Skeletal muscle tissue (tissue), 4 donors: ENCODE data around the gene HMCES. TPM values are rescaled to one million over a fixed set of nuclear protein-coding genes. Genes with fewer than 3 reads are reported as not detected.

Source experiments
- H3K27ac ChIP-seq: one replicate; pipeline ENCODE4 v1.7.0; 2013; ENCODE audit warnings: mild to moderate bottlenecking, low read depth, low read length, inconsistent platforms
- H3K27me3 ChIP-seq, 3 donors: one replicate each; pipeline ENCODE4 v1.7.0; 2013; ENCODE audit warnings: low read length in 3 of 3; ENCODE audit not compliant: control insufficient read depth in 3 of 3, insufficient read depth in 3 of 3
- H3K36me3 ChIP-seq, 3 donors: one replicate each; pipeline ENCODE4 v1.7.0; 2013; ENCODE audit warnings: low read length in 3 of 3; ENCODE audit not compliant: control insufficient read depth in 3 of 3, insufficient read depth in 3 of 3
- H3K4me1 ChIP-seq, 3 donors: one replicate each; pipeline ENCODE4 v1.7.0; 2013; ENCODE audit warnings: low read length in 3 of 3, mild to moderate bottlenecking in 3 of 3; ENCODE audit not compliant: control insufficient read depth in 3 of 3, insufficient read depth in 3 of 3
- H3K4me3 ChIP-seq, 3 donors: one replicate each; pipeline ENCODE4 v1.7.0; 2013; ENCODE audit warnings: low read length in 3 of 3
- H3K9ac ChIP-seq, 3 donors: one replicate each; pipeline ENCODE4 v1.7.0; 2013; ENCODE audit warnings: low read length in 3 of 3, mild to moderate bottlenecking in 3 of 3, moderate library complexity in 2 of 3, low read depth in 1 of 3
- H3K9me3 ChIP-seq, 3 donors: one replicate each; pipeline ENCODE4 v1.7.0; 2013; ENCODE audit warnings: low read length in 3 of 3; ENCODE audit not compliant: control insufficient read depth in 3 of 3
- total RNA-seq: library from RNA; depleted of rRNA; stranded (reverse); fragments of >200 nt; gene quantifications from one replicate; pipeline ENCODE4 v1.2.3, GENCODE V29; 2014
- donor health status: Osteomylitis.

HMCES gene
- total RNA-seq, 1 donor from 2014 or later = 17.2 TPM

- Histone ChIP-seq H3K27ac (no peak overlapping the region), H3K9me3 (no peaks in the 10 kb centered on the region), H3K4me1 (no peaks in the 10 kb centered on the region), H3K36me3 (peaks cover 26 to 37% (median 33%) of the 10 kb centered on the region in 3 donors), H3K4me3 (no peak overlapping the region), H3K9ac (no peak overlapping the region), H3K27me3 (no peaks in the 10 kb centered on the region)
These were observed 12.7 kb downstream of the HMCES start for GRCh38 chr3:129291236-129291886.

- Histone ChIP-seq H3K36me3 (peaks cover 30 to 40% (median 38%) of the 10 kb centered on the region in 3 donors), H3K4me3 (no peak overlapping the region), H3K9ac (no peak overlapping the region), H3K27me3 (no peaks in the 10 kb centered on the region), H3K27ac (no peak overlapping the region), H3K9me3 (no peaks in the 10 kb centered on the region), H3K4me1 (no peaks in the 10 kb centered on the region)
These were observed 16.6 kb downstream of the HMCES start for GRCh38 chr3:129295286-129295685.

GRCh38 chr3:129304146-129304961 is 25.7 kb downstream of the HMCES start:
- H3K4me3 ChIP-seq = no peak overlapping the region
- H3K9me3 ChIP-seq = no peaks in the 10 kb centered on the region
- H3K27ac ChIP-seq = no peak overlapping the region
- peaks cover 0 to 8% (median 0%) of the 10 kb centered on the region in 3 donors for H3K4me1 ChIP-seq
- peaks cover 23 to 29% (median 25%) of the 10 kb centered on the region in 3 donors for H3K36me3 ChIP-seq
- H3K9ac ChIP-seq = no peak overlapping the region
- H3K27me3 ChIP-seq = no peaks in the 10 kb centered on the region

GRCh38 chr3:129304962-129305222 is 26.2 kb downstream of the HMCES start:
- Histone ChIP-seq H3K9me3 (no peaks in the 10 kb centered on the region), H3K4me3 (no peak overlapping the region), H3K9ac (no peak overlapping the region), H3K36me3 (peaks cover 23 to 29% (median 23%) of the 10 kb centered on the region in 3 donors), H3K4me1 (peaks cover 0 to 8% (median 0%) of the 10 kb centered on the region in 3 donors), H3K27me3 (no peaks in the 10 kb centered on the region), H3K27ac (no peak overlapping the region)

GRCh38 chr3:129305592-129306091 is 27.0 kb downstream of the HMCES start:
- no peaks in the 10 kb centered on the region for H3K27me3 ChIP-seq
- H3K9me3 ChIP-seq = no peaks in the 10 kb centered on the region
- peak overlapping the region; percentile 23 for H3K27ac ChIP-seq
- peaks cover 18 to 26% (median 23%) of the 10 kb centered on the region in 3 donors for H3K36me3 ChIP-seq
- H3K4me3 ChIP-seq = peak overlapping the region in 2 of 3 donors; percentile 24 to 49
- H3K9ac ChIP-seq = peak overlapping the region in 1 of 3 donors; percentile 50
- H3K4me1 ChIP-seq = peaks cover 0 to 8% (median 0%) of the 10 kb centered on the region in 3 donors

- Histone ChIP-seq H3K9me3 (no peaks in the 10 kb centered on the region), H3K9ac (no peak overlapping the region), H3K4me1 (peaks cover under 1 to 8% (median 5%) of the 10 kb centered on the region in 3 donors), H3K36me3 (peaks cover 5 to 17% (median 14%) of the 10 kb centered on the region in 3 donors), H3K4me3 (no peak overlapping the region), H3K27ac (no peak overlapping the region), H3K27me3 (no peaks in the 10 kb centered on the region)
These were observed 30.0 kb downstream of the HMCES start for GRCh38 chr3:129308636-129309035.

- no peak overlapping the region for H3K9ac ChIP-seq
- H3K4me1 ChIP-seq = peaks cover 9 to 20% (median 14%) of the 10 kb centered on the region in 3 donors
- H3K4me3 ChIP-seq = no peak overlapping the region
- no peaks in the 10 kb centered on the region for H3K27me3 ChIP-seq
- H3K27ac ChIP-seq = no peak overlapping the region
- no peaks in the 10 kb centered on the region for H3K9me3 ChIP-seq
- H3K36me3 ChIP-seq = peaks cover 0 to 6% (median under 1%) of the 10 kb centered on the region in 3 donors
These were observed 31.7 kb downstream of the HMCES start for GRCh38 chr3:129310111-129311011.

GRCh38 chr3:129311054-129311902 is 32.6 kb downstream of the HMCES start:
- peaks cover 9 to 20% (median 9%) of the 10 kb centered on the region in 3 donors for H3K4me1 ChIP-seq
- no peak overlapping the region for H3K4me3 ChIP-seq
- H3K27me3 ChIP-seq = no peaks in the 10 kb centered on the region
- H3K27ac ChIP-seq = no peak overlapping the region
- peaks cover 0 to 6% (median 2%) of the 10 kb centered on the region in 3 donors for H3K36me3 ChIP-seq
- no peaks in the 10 kb centered on the region for H3K9me3 ChIP-seq
- no peak overlapping the region for H3K9ac ChIP-seq
